Endothelial cell of umbilical vein (primary cell): ENCODE data around the gene ROCK2. TPM values are rescaled to one million over a fixed set of nuclear protein-coding genes. Genes with fewer than 3 reads are reported as not detected.

Experiments
- BruUV-seq: library from RNA; stranded (reverse); fragments of 400-500 nt; replicated peaks from 2 replicates; lab custom pipeline; 2021; lab: Mats Ljungman, UMichigan
- CTCF ChIA-PET: fragments of 300-600, 350-600 bp; sonication (Branson Sonifier 250); formaldehyde crosslinking; loops from one replicate; lab custom pipeline; 2021; ENCODE audit warnings: antibody characterized with exemption, inconsistent platforms; lab: Charles Lee
- POLR2A ChIA-PET: fragments of 300-600, 350-600 bp; sonication (Branson Sonifier 250); formaldehyde crosslinking; loops from one replicate; lab custom pipeline; 2021; ENCODE audit warnings: antibody characterized with exemption, inconsistent platforms; lab: Charles Lee
- DNase-seq: peaks from one replicate; pipeline ENCODE4 v3.0.0-alpha.2; 2011; ENCODE audit warnings: low read depth, low spot score
- FAIRE-seq: peaks from 2 replicates; lab custom pipeline; 2011; peaks lifted over from hg19 to GRCh38; lab: Jason Lieb, UNC
- H2AFZ ChIP-seq: 2 replicates; pipeline ENCODE4 v1.6.0; 2012; ENCODE audit warnings: low read depth, low read length, control low read depth, inconsistent platforms
- H3K27ac ChIP-seq: 2 replicates; pipeline ENCODE4 v1.5.1; 2011; ENCODE audit warnings: low read depth, mild to moderate bottlenecking, control low read depth, low read length, moderate library complexity; ENCODE audit not compliant: insufficient read depth
- H3K27me3 ChIP-seq, 2 experiments: 2 replicates each; pipeline versions ENCODE4 v1.6.0 to v1.6.1; 2011; ENCODE audit warnings: low read length in 2 of 2, mixed read lengths in 1 of 2; ENCODE audit not compliant: control insufficient read depth in 2 of 2, insufficient read depth in 2 of 2
- H3K36me3 ChIP-seq, 2 experiments: 2 replicates in 1 of 2; 3 replicates in 1 of 2; pipeline ENCODE4 v1.5.1; 2011; ENCODE audit warnings: low read length in 2 of 2, mild to moderate bottlenecking in 1 of 2, moderate library complexity in 1 of 2; ENCODE audit not compliant: control insufficient read depth in 2 of 2, insufficient read depth in 2 of 2; ENCODE audit errors: extremely low read depth in 1 of 2
- H3K4me1 ChIP-seq: 3 replicates; pipeline ENCODE4 v1.5.1; 2011; ENCODE audit warnings: mild to moderate bottlenecking, low read length; ENCODE audit not compliant: control insufficient read depth, insufficient read depth; ENCODE audit errors: extremely low read depth
- H3K4me2 ChIP-seq: 2 replicates; pipeline ENCODE4 v1.6.1; 2011; ENCODE audit warnings: low read length, control low read depth, mixed read lengths; ENCODE audit not compliant: insufficient read depth
- H3K4me3 ChIP-seq, 3 experiments: fragments of 200-600 bp in 1 of 3; sonication (generic), shearing (Covaris generic) in 1 of 3; replicated peaks in 1 of 3; 2 replicates each; pipeline ENCODE4 v1.5.1; 2011 to 2016; ENCODE audit warnings: control low read depth in 3 of 3, low read length in 3 of 3, mild to moderate bottlenecking in 2 of 3, inconsistent platforms in 1 of 3, low read depth in 1 of 3, moderate library complexity in 1 of 3; ENCODE audit not compliant: insufficient read depth in 1 of 3
- H3K79me2 ChIP-seq: 2 replicates; pipeline ENCODE4 v1.6.0; 2012; ENCODE audit warnings: low read length, inconsistent platforms; ENCODE audit not compliant: control insufficient read depth, insufficient read depth
- H3K9ac ChIP-seq: replicated peaks from 2 replicates; pipeline ENCODE3; 2011; ENCODE audit warnings: low read length, control low read depth; ENCODE audit not compliant: insufficient read depth; ENCODE audit errors: extremely low read depth
- H3K9me1 ChIP-seq: replicated peaks from 3 replicates; pipeline ENCODE4 v1.6.0; 2011; ENCODE audit warnings: mild to moderate bottlenecking, low read length; ENCODE audit not compliant: control insufficient read depth, insufficient read depth; ENCODE audit errors: extremely low read depth
- H3K9me3 ChIP-seq: replicated peaks from 2 replicates; pipeline ENCODE4 v1.5.1; 2012; ENCODE audit warnings: low read length, inconsistent platforms; ENCODE audit not compliant: control insufficient read depth, insufficient read depth
- H4K20me1 ChIP-seq: replicated peaks from 2 replicates; pipeline ENCODE3; 2011; ENCODE audit warnings: mild to moderate bottlenecking, low read length; ENCODE audit not compliant: control insufficient read depth, insufficient read depth; ENCODE audit errors: extremely low read depth
- EZH2 ChIP-seq: IDR thresholded peaks from 2 replicates; pipeline ENCODE4 v1.6.1; 2012; ENCODE audit warnings: borderline replicate concordance, low read depth, mild to moderate bottlenecking, moderate library complexity, low read length, inconsistent platforms; ENCODE audit not compliant: severe bottlenecking
- FOS ChIP-seq: IDR thresholded peaks from 2 replicates; pipeline ENCODE4 v1.6.1; 2011; ENCODE audit warnings: mild to moderate bottlenecking, low read length, moderate library complexity, borderline replicate concordance; ENCODE audit not compliant: insufficient read depth
- GATA2 ChIP-seq: IDR thresholded peaks from 2 replicates; pipeline ENCODE4 v1.7.0; 2011; ENCODE audit warnings: low read depth, mild to moderate bottlenecking, moderate library complexity, mixed read lengths, low read length; ENCODE audit not compliant: insufficient read length, insufficient read depth
- JUN ChIP-seq: IDR thresholded peaks from 2 replicates; pipeline ENCODE4 v1.6.1; 2011; ENCODE audit warnings: borderline replicate concordance, low read depth; ENCODE audit not compliant: insufficient read length, insufficient read depth
- POLR2A ChIP-seq: IDR thresholded peaks from 2 replicates; pipeline ENCODE4 v1.6.1; 2012; ENCODE audit warnings: low read depth, mild to moderate bottlenecking, control low read depth, low read length
- POLR2AphosphoS5 ChIP-seq: IDR thresholded peaks from 2 replicates; pipeline ENCODE4 v1.6.1; 2012; ENCODE audit warnings: low read depth, mild to moderate bottlenecking, control low read depth, low read length, moderate library complexity; ENCODE audit not compliant: insufficient read depth
- dilution Hi-C: fragments of 300-500 bp; cut with MboI; formaldehyde crosslinking; loops from one replicate; pipeline ENCODE4 v1.15.0; 2019; ENCODE audit warnings: low sequenced_read_pairs; ENCODE audit not compliant: extremely low pct_ligation_motif_present
- intact Hi-C: fragments of 100-400 bp; cut with micrococcal nuclease; formaldehyde crosslinking; loops from one replicate; pipeline ENCODE4 v1.10.0; 2022
- polyA plus RNA-seq, 4 experiments: library from polyadenylated mRNA; depleted of rRNA in 3 of 4; stranded (reverse) in 3 of 4; unstranded in 1 of 4; fragments of >200 nt; gene quantifications; 2 replicates each; pipeline versions ENCODE4 v1.2.1 to v1.2.3, GENCODE V29; 2011 to 2012; ENCODE audit warnings: missing spikeins in 1 of 4
- total RNA-seq: library from RNA; stranded (reverse); gene quantifications from 2 replicates; pipeline ENCODE4 v1.2.3, GENCODE V29; 2021
- TF ChIP-seq, protein P1 (sequence below), 2 donors: IDR thresholded peaks; 1 replicate in 1 of 2; 2 replicates in 1 of 2; pipeline ENCODE4 v1.5.1; 2011; ENCODE audit warnings: low read length in 2 of 2, mild to moderate bottlenecking in 2 of 2, moderate library complexity in 2 of 2, control low read depth in 1 of 2, inconsistent platforms in 1 of 2, low read depth in 1 of 2; ENCODE audit not compliant: insufficient read depth in 1 of 2; ENCODE audit errors: extremely low read depth in 1 of 2

ROCK2 gene
- total and polyA plus RNA-seq, 2 donors (not counting 3 experiments of a cell fraction or from before 2014, with no cell fraction given) = 5.2 to 56.5 TPM

- H3K4me2 ChIP-seq = peak overlapping the region; percentile 79
- POLR2A ChIA-PET = no interaction called here
- H4K20me1 ChIP-seq = peaks cover 20% of the 10 kb centered on the region
Measured at GRCh38 chr2:11325961-11326676, 18.3 kb downstream of the ROCK2 start.

More at GRCh38 chr2:11325961-11326676, 18.3 kb downstream of the ROCK2 start:
- intact Hi-C loops (no loop called here), dilution Hi-C loops (no loop called here)
- FAIRE-seq (peak; percentile 24), DNase-seq (no peak)
- Histone ChIP-seq H3K27ac (no peak overlapping the region), H3K9ac (no peak overlapping the region), H3K9me3 (no peaks in the 10 kb centered on the region), H3K27me3 (no peaks in the 10 kb centered on the region), H3K36me3 (no peaks in the 10 kb centered on the region), H3K9me1 (no peaks in the 10 kb centered on the region), H3K4me1 (peaks cover 18% of the 10 kb centered on the region), H3K79me2 (peaks cover 89% of the 10 kb centered on the region), H2AFZ (no peak overlapping the region), H3K4me3 (peak overlapping the region in 2 of 3 experiments; percentile 5 to 30)
- TF ChIP-seq JUN (no peak), FOS (no peak), GATA2 (peak; percentile 4), POLR2A (no peak), EZH2 (no peak), POLR2AphosphoS5 (no peak)
- TF ChIP-seq, protein P1, sequence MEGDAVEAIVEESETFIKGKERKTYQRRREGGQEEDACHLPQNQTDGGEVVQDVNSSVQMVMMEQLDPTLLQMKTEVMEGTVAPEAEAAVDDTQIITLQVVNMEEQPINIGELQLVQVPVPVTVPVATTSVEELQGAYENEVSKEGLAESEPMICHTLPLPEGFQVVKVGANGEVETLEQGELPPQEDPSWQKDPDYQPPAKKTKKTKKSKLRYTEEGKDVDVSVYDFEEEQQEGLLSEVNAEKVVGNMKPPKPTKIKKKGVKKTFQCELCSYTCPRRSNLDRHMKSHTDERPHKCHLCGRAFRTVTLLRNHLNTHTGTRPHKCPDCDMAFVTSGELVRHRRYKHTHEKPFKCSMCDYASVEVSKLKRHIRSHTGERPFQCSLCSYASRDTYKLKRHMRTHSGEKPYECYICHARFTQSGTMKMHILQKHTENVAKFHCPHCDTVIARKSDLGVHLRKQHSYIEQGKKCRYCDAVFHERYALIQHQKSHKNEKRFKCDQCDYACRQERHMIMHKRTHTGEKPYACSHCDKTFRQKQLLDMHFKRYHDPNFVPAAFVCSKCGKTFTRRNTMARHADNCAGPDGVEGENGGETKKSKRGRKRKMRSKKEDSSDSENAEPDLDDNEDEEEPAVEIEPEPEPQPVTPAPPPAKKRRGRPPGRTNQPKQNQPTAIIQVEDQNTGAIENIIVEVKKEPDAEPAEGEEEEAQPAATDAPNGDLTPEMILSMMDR (IDR thresholded peaks at IDR 0.05; ENCODE audit: extremely low read depth in 1 of 2, insufficient read depth in 1 of 2, low read depth in 1 of 2, low read length in 2 of 2) = no peak
- CTCF ChIA-PET = interaction anchor here (0.7 to 3.9 kb wide), 9 partner anchors 9 to 91 kb away, joined by 3 to 12 read pairs (median 5); no protein-coding TSS in a partner anchor
- BruUV-seq = no TSS peak
